GM12892 (cell line): ENCODE measurements around the gene NDNF. TPM values are rescaled to one million over a fixed set of nuclear protein-coding genes. Genes with fewer than 3 reads are reported as not detected.

Source experiments
- DNase-seq: peaks from one replicate; pipeline ENCODE4 v3.0.0; 2011; ENCODE audit not compliant: insufficient read length
- FAIRE-seq: peaks from 2 replicates; lab custom pipeline; 2011; peaks lifted over from hg19 to GRCh38; lab: Jason Lieb, UNC
- POLR2A ChIP-seq: IDR thresholded peaks from 2 replicates; pipeline ENCODE4 v1.6.1; 2011; ENCODE audit warnings: low read depth, low read length, control low read depth
- POLR2AphosphoS5 ChIP-seq: IDR thresholded peaks from 2 replicates; pipeline ENCODE4 v1.6.1; 2011; ENCODE audit warnings: low read depth, low read length, control low read depth
- TAF1 ChIP-seq: IDR thresholded peaks from 2 replicates; pipeline ENCODE4 v1.6.1; 2011; ENCODE audit warnings: low read depth, mild to moderate bottlenecking, control low read depth, low read length, borderline replicate concordance
- polyA plus RNA-seq: library from polyadenylated mRNA; unstranded; fragments of >200 nt; gene quantifications from one replicate; pipeline ENCODE4 v1.2.1, GENCODE V29; 2012; ENCODE audit warnings: missing spikeins, inconsistent platforms; ENCODE audit not compliant: missing spikeins

NDNF gene, protein sequence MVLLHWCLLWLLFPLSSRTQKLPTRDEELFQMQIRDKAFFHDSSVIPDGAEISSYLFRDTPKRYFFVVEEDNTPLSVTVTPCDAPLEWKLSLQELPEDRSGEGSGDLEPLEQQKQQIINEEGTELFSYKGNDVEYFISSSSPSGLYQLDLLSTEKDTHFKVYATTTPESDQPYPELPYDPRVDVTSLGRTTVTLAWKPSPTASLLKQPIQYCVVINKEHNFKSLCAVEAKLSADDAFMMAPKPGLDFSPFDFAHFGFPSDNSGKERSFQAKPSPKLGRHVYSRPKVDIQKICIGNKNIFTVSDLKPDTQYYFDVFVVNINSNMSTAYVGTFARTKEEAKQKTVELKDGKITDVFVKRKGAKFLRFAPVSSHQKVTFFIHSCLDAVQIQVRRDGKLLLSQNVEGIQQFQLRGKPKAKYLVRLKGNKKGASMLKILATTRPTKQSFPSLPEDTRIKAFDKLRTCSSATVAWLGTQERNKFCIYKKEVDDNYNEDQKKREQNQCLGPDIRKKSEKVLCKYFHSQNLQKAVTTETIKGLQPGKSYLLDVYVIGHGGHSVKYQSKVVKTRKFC
- polyA plus RNA-seq, result not detected

DNA sequence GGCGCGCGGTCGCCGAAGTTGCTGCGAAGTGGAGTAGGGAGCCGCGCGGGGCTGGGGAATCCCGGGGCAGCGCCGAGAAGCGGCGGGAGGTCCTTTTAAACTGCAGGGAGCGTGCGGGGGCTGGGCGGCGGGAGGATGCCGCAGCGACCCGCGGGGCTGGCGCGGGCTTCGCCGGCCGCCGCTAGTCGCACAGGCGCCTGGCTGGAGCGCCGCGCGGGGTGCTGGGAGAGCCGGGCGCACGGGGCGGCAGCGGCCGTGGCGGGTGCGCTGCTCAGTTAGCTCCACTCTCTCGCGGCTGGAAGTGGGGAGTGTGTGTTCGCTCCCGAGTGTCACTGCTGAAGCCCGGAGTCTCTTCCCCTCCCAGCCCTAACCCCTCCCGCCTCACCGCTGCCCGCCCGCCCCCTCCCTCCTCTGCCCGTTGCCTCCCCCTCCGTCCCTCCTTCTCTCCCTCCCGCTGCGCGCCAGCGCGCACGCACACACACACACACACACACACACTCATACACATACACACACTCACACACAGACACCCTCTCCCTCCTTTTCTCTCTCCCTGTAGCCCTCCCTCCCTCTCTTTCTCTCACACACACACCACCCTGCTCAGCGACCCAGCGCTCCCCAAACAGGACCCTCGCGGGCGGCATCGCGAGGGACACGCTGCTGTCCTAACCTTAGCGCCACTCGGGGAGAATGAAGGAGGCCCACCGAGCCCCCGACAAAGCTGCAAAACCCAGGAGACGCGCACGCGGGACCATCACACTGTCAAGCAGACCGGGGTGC lies at the start of gene NDNF:
TSS of gene NDNF (minus strand) at position 312 of the 780 bp plus-strand sequence. CDS start 26,698 bp downstream, outside the sequence.
- FAIRE-seq, result no peak
- no peak for DNase-seq

GRCh38 chr4:121119715-121120114 lies 47.4 kb upstream of the NDNF start:
- FAIRE-seq, result no peak
- DNase-seq, result no peak
- TF ChIP-seq POLR2A, result no peak
- no peak for TF ChIP-seq TAF1
- no peak for TF ChIP-seq POLR2AphosphoS5

More for the DNA sequence above, at the start of gene NDNF:
- TF ChIP-seq POLR2A, result no peak
- no peak for TF ChIP-seq TAF1
- no peak for TF ChIP-seq POLR2AphosphoS5

DNA sequence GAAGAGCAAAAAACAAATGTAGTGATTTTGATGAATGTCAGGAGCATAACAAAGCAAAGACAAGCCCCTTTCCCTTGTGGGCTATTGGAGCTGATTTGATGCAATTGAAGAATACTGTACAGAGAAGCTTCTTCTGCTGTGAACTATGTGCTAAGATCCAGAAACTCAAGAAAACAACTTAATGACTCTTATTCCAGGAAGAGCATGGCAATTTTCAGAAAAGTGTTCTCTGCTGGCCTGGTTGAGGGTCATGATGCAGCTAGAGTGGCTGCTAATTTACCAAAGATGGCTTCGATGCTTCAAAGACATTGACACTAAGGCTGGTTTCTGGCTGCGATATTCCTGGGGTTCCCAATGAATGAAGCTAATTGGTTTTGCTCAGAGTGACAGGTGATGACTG lies 46.0 kb upstream of the NDNF start:
- no peak for TF ChIP-seq POLR2AphosphoS5
- TF ChIP-seq TAF1, result no peak
- no peak for TF ChIP-seq POLR2A
- DNase-seq (no peak), FAIRE-seq (no peak)

DNA sequence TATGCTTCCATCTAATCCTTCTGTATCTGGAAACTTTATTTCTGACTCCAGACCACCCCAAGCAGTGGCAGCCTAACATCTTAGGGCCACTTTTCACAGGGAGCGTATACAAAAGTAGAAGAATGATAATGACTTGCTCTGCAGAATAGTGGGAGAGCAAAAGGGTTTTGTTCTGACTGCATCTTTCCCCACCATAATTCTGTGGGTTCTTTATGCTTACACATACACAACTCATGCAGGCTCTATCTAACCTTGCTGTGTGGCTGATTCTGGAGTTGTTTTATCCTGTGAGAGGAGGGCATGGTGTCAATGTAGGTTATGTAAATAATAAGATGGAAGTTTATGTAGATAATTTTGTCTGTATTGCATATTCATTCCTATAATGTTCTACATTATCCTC lies 42.4 kb upstream of the NDNF start:
- TF ChIP-seq POLR2AphosphoS5 (no peak), POLR2A (no peak), TAF1 (no peak)
- DNase-seq (no peak), FAIRE-seq (peak; percentile 9)

DNA sequence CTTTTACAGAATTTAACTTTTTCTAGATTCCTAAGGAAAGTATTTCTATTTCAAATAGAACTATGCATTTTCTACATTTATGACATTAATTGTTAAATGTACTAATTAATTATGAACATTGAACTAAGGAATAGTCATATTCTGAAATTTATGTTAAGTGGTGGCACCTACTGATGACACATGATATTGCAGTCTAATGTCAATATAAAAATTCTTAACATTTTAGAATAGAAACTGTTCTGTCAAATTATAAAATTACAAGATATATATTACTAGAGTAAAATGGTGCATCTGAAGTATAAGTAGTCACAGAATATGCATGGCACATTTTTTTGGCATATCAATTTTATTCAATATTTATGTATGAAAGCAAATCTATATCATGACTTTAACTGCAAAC lies 40.2 kb upstream of the NDNF start:
- TF ChIP-seq POLR2AphosphoS5 (no peak), TAF1 (no peak), POLR2A (no peak)
- no peak for FAIRE-seq
- DNase-seq, result no peak

- TF ChIP-seq POLR2A, result no peak
- no peak for TF ChIP-seq POLR2AphosphoS5
- no peak for TF ChIP-seq TAF1
- DNase-seq (no peak), FAIRE-seq (no peak)
These were observed 36.2 kb upstream of the NDNF start for GRCh38 chr4:121108557-121108956.

GRCh38 chr4:121107507-121107906 lies 35.2 kb upstream of the NDNF start:
- no peak for FAIRE-seq
- no peak for TF ChIP-seq POLR2AphosphoS5
- no peak for TF ChIP-seq TAF1
- no peak for DNase-seq

DNA sequence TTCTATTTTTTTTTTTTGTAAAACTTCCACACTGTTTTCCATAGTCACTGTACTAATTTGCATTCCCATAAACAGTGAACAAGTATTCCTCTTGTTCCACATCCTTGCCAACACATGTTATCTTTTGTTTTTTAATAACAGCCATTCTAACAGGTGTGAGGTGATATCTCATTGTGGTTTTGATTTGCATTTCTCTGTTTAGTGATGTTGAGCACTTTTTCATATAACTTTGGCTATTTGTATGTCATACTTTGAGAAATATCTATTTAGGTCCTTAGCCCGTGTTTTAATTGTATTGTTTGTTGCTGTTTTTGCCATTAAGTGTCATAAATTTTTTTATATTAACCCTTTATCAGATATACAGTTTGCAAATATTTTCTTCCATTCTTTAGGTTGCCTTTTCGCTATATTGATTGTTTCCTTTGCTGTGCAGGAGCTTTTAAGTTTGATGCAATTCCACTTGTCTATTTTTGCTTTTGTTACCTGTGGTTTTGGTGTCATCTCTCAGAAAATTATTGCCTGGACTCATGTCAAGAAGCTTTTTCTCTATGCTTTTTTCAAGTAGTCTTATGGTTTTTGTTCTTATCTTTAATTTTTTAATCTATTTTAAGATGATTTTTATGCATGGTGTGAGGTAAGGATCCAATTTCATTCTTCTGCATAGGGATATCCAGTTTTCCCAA lies 27.9 kb upstream of the NDNF start:
- TF ChIP-seq POLR2AphosphoS5 (no peak), TAF1 (no peak), POLR2A (no peak)
- FAIRE-seq, result no peak
- DNase-seq, result no peak

GRCh38 chr4:121098266-121098665 lies 25.9 kb upstream of the NDNF start:
- no peak for DNase-seq
- FAIRE-seq, result no peak
- TF ChIP-seq POLR2AphosphoS5, result no peak
- no peak for TF ChIP-seq POLR2A
- no peak for TF ChIP-seq TAF1

DNA sequence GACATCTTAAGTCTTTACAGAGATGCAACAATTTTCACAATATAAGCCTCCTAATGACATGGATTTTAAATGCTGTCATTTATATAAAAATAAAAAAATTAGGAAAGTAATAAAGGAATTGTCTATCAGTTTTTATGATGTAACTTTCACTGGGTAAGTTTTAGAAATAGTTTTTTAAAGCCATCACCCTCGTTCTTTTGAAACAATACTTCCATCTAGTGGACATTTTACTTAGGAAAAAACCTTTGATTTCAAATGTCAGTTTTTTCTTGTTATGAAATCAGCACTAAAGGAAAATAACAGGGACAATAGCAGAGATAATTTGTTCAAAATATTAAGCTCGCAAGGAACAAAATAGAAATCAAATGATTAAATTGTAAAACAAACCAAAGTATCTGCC lies 24.3 kb upstream of the NDNF start:
- no peak for TF ChIP-seq POLR2A
- TF ChIP-seq TAF1, result no peak
- no peak for TF ChIP-seq POLR2AphosphoS5
- DNase-seq, result no peak
- FAIRE-seq, result no peak

- DNase-seq, result no peak
- FAIRE-seq, result no peak
- TF ChIP-seq TAF1 (no peak), POLR2AphosphoS5 (no peak), POLR2A (no peak)
These were observed 23.9 kb upstream of the NDNF start for GRCh38 chr4:121096191-121096590.
